Frontal cortex (tissue), 4 donors: ENCODE results near the gene DNAJA2. TPM values are rescaled to one million over a fixed set of nuclear protein-coding genes. Genes with fewer than 3 reads are reported as not detected.

Experiments used
- DNase-seq, 2 donors: peaks; one replicate each; pipeline ENCODE4 v3.0.0; 2012; ENCODE audit warnings: low spot score in 2 of 2
- FAIRE-seq: peaks from 2 replicates; lab custom pipeline; 2012; peaks lifted over from hg19 to GRCh38; lab: Jason Lieb, UNC
- total RNA-seq: library from RNA; depleted of rRNA; stranded (reverse); fragments of >200 nt; gene quantifications from one replicate; pipeline ENCODE4 v1.2.3, GENCODE V29; 2014
- donor health status: control.
- donor health status: control.
- donor health status: control.

DNAJA2 gene
- total RNA-seq, 1 donor from 2014 or later, result 128 TPM

DNA sequence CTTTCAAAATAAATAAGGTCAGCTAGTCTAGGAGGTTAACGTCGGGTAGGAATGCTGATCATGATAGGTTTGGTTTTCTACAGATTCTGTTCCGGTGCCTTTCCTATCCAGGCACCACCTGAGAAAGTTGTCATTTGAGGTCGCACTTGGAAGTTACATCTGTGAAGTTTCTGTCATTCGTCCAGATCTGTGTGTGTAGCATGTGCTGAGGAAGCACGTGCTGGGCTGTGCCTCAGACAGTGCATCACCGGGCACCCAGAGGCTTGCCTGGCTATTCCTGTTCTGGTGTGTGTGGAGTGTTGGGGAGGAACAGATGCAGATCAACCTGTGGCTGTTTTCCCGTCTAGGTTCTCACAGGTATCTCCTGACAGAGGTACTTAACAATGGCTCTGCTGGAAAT is 42.6 kb downstream of the DNAJA2 start:
- no peak for FAIRE-seq
- no peak for DNase-seq

DNA sequence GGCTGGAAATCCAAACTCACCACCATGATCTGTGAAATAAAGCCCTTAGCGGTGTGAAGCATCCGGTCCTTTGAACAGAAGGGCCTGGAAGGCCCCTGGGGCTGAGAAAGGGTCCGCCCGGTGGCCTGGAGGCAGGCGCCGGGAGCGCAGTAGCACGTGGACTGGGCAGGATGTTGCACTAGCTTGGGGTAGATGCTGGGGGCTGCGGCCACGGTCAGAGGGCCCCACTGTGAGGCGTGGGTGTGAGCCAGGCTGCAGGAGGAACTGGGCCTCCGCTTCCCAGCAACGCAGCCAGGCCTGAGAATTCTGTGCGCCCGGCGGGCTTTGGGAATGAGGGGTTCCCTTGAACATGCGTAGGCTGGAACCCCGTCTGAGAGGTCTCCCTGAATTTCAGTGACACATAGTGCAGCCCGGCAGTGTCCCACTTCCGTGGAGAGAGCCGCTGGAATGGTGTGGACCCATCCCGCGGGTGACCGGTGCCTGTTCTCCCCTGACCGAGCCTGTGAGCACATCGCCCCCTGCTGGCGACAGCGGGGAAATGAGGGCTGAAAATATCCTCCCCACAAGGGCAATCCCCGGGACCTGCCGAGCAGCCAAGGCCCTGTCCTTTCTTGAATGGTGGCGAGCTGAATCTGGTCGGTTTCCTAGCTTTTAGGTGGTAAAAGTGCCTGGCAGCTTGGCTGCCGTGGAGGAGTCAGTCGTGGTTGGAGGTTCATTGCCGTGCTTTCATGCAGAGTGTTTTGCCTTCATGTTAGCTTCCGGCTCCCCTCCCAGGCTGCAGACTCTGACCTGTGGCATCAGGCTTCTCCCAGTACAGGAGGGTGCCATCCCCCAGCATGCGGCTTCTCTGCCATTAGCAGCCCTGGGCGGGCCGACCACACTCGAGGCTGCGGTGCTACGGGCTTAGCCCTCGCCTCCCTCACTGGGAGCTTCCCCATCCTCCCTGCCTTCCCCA is 43.8 kb downstream of the DNAJA2 start:
- FAIRE-seq (no peak), DNase-seq (peak; percentile 54 to 85)

DNA sequence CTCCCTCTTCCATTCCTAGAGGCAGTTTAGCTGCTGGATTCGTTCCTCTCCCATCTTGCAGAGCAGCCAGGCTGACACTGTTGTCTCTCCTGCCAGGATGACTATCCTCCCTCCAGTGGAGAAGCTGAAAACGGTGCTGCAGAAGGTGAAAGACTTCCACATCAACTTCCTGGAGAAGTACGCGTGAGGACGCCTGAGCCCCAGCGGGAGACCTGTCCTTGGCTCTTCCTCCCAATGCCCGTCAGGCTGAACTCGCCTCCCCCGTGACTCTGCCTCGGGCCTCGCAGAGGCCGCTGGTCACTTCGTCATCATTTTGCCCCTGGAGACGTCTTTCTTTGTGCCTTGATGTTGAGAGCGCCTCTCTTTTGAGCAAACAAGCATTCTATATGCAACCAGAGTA is 44.7 kb downstream of the DNAJA2 start:
- no peak for FAIRE-seq
- no peak for DNase-seq

DNA sequence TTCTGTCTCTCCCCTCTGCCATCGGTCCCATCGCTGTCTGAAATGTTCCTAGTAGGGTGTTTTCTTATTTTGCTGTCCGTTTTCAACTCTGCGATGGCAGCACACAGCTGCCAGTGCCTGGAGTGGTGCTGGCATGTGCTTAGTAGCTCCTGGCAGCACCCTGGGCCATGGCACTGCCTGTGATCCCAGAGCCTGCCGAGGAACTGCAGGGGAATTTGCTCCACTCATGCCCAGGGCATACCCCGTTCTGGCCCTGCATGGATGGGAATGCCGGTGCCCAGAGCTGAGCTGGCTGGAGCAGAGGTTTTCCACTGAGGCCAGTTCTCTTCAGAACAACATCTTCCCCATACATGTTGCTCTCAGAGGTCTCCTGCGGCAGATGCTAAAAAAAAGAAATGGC is 46.2 kb downstream of the DNAJA2 start:
- DNase-seq (no peak), FAIRE-seq (no peak)

DNA sequence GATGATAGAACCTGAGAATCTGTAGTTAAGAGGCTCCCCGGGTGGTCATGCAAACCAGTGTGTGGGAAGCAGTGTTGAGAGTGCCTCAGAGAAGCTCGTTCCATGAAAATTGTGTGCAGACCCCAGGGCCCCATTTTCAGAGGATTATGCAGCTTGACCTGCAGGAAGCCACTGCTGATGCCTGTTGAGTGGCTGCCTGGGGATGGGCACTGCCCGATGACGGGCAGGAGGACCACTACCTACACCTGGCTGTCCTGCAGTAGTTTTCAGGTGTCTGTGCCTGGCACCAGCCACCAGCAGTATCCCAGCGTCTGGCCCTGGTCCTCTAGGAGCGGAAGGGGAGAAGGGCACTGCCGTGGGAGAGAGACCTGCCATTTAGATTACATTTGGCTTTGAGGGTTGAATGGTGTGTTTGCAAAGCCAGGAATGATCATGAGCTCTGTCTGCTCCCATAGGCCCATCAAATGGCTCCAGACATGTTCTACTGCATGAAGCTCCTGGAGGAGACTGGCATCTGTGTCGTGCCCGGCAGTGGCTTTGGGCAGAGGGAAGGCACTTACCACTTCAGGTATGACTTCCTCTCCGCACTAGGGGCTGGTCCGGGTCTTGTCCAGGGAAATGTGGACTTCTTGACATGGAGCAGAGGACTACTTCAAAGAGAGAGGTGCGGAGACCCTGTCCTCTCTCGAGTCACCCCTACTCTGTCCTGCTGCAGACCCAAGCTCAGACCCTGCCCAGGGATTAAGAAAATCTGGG is 46.8 kb downstream of the DNAJA2 start:
- FAIRE-seq (no peak), DNase-seq (no peak)

DNA sequence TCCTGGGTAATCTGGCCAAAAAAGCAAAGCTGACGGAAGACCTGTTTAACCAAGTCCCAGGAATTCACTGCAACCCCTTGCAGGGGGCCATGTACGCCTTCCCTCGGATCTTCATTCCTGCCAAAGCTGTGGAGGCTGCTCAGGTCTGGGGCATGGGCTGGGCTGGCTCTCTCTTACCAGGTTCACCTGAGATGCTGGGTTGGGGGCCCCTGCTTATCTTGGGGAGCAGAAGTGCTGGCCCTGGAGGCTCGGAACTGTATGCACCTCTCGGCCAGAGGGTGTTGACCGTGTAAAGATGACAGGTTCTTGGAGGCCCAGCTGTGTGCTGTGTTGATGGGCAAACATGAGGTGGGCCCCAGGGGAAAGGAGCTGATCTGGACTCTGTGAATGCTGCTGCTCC is 49.1 kb downstream of the DNAJA2 start:
- FAIRE-seq (no peak), DNase-seq (no peak)

DNA sequence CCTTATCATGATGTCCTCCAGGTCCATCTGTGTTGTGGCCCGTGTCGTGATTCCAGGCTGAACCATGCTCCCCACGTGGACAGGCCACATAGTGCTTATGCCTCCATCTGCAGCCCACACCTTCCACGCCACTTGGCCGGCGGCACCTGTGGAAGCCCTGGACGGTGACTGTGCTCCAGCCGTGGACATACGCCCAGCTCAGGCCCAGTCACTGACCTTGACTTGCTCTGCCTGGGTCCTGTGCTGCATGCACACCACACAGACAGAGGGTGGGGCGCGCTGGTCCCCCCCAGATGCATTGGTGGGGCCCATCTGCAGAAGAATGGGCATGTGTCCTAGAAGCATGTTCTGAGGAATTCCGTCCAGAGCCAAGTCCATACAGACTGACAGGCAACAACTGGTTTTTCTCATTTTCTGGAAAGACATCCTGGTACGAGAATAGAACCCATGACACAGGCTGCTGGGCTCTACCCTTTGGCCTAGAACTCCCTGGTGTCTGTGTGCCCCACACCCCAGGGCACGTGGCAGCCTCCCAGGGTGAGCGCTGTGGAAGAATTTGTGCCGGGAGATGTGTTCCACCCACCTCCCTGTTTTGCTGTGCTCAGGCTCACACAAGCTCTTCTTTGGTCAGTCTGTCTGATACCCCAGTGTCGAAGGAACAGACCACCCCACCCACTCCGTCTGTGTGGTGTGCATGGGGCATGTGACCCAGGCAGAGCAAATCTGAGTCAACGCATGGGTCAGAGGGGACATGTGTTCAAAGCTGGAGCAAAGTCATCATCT is 49.8 kb downstream of the DNAJA2 start:
- DNase-seq (no peak), FAIRE-seq (no peak)

DNA sequence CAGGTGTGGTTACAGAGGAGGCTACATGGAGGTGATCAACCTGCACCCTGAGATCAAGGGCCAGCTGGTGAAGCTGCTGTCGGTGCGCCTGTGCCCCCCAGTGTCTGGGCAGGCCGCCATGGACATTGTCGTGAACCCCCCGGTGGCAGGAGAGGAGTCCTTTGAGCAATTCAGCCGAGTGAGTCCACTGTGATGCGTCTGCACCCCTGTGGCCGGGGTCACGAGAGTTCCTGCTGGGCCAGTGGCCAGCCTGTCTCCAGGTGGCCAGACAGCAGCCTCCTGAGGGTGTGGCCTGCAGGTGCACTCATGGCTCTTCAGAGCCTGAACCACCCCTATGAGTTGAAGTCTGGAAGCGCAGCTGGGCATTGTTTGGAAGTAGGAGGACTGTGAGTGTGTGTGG is 51.2 kb downstream of the DNAJA2 start:
- DNase-seq (no peak), FAIRE-seq (no peak)

DNA sequence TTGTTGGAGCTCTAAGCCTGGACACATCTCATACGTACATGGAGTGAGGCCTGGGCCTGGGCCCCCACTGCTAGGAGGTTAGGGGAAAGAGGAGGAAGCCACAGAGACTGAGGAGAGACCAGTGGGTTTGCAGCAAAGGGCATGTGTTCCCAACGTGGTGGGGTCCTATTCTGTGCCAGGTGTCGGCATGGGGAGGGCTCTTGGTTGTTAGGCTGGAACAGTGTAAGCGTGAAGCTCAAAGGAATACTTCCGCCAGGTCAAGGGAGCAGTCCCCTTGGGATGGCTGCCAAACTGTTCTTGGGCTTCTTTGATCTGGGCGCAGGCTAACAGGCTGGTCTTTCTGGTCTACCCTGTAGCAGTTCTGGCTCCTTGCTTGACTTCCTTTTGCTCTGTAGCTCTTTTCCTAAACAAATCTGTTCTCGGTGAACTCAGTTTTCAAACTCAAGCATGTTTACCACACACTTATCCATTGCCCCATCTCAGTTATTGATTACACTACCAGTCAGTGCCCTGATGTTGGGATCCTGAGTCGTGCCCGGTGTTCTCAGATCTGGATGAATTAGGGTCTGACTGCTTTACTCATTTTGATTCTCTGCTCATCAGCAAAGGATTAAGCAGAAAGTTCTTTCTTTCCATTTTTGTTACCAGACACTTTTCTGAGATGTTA is 52.9 kb downstream of the DNAJA2 start:
- DNase-seq, result no peak
- no peak for FAIRE-seq

DNA sequence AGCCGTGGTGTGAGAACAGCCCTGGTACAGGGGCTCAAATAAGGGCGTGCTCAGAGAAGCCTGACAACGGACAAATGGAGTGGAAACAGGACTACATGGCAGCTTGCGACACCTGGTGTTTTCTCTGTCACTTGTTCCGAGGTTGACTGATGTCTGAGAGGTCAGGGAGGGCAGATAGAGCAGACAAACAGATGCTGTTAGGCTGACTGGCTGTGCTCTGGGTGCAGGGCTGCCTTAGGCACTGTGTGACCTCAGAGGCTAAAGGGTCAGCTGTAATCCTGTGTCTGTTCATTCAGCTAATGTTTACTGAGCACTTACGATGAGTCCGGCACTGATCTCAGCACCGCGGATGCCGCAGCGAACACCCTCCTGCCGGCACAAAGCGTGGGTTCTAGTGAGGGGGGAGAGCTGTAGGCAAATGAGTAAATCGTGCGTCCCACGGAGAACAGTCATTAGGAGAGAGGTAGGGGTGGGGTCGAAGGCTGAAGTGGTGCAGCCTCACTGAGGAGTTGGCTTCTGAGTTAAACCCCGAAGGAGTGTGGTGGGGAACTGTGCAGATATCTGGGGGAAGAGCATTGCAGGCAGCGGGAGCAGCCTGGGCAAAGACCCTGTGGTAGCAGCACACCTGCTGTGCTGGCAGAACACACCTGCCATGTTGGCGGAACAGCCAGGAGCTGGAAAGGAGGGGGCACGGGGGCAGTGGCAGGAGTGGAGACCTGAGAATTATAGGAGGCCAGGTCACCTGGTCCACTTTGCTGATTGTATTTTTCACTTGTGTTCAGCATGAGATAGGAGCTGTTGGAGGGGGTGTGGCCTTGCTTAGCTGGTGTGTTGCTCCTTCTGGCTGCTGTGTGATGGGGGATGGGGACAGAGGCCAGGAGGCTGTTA is 54.3 kb downstream of the DNAJA2 start:
- no peak for DNase-seq
- FAIRE-seq, result no peak

DNA sequence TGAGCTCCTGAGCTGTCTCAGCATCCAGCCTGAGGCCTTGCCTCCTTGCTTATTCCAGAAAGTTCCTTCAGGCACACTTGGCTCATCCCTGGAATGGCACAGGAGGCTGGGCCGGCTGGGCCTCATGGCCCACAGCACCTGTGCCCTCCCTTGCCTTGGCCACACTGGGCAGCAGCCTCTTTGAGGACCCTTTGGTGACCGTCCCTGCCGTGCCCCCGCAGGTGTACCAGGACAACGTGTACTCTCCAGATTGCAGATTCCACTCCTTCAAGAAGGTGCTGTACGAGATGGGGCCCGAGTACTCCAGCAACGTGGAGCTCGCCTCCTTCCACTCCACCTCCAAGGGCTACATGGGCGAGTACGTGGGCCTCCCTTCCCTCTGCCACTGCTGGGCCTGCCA is 55.1 kb downstream of the DNAJA2 start:
- no peak for FAIRE-seq
- DNase-seq, result no peak

DNA sequence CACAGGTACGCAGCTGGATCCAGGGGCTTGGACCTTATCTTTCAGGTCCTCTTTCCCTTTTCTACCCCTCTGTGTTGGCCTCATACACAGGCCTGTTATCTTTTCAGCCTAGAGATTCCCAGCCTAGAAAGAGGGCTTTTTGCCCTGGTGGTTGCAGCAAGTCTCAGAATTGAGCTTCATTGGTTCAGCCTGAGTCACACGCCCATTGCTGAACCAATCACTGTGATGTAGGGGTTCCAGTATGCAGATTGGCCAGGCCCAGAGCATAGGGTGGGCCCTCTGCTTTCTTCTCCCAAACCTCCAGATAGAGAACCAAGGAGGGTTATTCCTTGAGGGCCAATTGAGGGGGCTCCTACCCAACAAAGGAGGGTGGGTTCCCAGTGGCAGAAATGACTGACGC is 56.5 kb downstream of the DNAJA2 start:
- DNase-seq (no peak), FAIRE-seq (no peak)

DNA sequence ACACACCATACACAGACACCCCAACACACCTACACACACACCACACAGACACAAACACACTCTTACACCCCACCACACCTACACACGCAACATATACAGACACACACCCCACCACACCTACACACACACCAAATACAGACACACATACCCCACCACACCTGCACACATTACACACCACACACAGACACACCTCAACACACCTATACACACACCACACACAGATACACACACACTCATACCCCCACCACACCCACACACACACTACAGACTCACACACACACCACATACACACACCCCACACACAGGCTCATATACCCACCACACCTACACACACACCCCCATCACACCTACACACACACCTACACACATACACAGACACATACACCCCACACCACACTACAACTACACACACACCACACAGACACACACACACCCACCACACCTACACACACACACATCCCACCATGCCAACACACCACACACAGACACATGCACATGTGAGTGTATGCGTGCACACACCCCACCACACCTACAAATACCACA is 57.9 kb downstream of the DNAJA2 start:
- DNase-seq, result no peak
- FAIRE-seq, result no peak

DNA sequence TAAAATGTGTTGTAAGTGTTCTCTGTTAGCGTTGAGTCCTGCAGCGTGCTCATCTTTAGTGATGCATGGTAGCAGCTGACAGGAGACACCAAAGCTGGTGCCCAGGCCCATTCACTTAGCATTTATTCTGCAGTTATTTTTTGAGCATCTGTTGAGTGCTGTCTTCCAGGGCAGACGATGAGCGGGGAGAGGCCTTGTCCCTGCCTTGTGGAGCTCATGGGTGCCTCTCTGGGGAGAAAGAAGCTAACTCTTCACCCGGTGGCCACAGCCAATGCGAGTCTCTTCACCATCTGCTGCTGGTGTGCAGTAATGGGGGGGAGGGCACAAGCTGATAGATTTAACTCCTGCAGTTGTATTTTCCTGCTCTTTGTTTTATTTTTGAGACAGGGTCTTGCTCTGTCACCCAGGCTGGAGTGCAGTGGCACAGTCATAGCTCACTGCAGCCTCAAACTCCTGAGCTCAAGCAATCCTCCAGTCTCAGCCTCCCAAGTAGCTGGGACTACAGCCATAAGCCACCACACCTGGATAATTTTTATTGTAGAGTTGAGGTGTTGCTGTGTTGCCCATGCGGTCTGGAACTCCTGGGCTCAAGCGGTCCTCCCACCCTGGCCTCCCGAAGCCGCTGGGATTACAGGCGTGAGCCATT is 58.8 kb downstream of the DNAJA2 start:
- FAIRE-seq (no peak), DNase-seq (no peak)

DNA sequence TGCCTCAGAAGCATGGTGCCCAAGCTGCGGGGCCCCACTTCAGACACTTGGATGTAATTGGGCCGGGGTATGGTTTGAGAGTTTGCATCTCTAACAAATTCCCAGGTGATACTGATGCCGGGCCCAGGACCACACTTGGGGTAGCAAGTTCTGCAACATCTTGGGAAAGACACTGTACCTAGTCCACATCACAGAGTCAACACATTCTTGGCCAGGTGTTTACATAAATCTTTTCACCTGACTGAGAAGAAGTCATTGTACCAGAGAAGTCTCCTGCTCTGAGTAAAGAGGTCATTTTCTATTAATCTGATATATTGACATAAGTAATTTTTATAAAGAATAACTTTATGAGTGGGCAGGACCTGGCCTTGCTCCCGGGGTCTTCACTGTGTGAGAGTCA is 61.8 kb downstream of the DNAJA2 start:
- DNase-seq, result no peak
- no peak for FAIRE-seq

DNA sequence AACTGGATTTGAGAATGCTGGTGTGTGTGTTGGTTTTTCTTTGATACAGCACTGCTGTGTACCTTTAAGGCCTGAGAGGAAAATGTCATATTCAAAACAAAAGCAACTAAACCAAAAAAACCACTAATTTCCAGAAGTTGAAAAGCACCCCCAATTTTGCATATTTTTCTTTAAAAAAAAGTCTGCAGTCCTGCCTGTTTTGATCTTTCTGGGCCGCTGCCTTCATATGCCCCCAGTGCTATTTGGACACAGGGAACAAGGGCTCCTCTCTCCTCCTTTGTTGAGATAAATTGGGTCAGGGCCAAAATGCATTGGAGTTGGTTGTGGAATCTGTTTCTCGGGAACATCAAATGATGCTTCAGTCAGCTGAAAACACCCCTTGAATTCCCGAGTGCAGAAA is 62.4 kb downstream of the DNAJA2 start:
- FAIRE-seq (no peak), DNase-seq (peak in 1 of 2 donors; percentile 36)

DNA sequence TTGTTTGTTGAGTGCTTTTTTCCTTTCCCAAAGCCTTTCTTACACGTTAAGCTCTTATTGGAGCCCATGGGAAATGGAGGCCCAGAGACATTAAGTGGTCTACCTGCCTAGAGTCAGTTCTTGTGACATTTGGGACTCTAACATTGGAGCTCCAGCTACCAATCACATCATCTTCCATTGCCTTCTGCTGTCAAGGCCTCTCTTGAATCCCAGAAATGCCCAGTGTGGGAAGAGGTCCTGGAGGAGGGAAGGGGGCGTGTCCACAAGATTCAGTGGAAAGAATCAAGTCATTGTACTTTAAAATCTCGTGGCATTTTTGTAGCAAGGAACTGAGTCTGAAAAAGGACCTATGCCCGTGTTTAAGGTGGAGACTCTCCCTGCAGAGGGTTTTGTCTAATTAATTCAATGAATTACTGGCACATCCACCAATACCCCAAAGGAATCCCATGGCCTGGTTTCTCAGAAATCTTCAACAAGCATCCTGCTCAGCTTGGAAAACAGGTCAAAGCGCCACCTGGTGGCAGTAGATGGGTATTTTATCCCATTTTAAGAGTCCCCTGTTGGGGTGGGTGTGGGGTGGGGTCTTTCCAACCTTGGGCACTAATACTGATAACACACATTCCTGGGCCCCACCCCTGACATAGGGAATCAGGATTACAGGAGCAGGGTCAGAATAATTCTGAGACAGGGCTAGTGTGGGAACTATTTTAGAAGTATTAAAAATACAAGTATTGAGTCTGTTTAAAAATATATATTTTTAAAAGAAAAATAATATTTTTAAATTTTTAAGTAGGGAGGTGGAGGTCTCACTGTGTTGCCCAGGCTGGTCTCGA is 64.7 kb downstream of the DNAJA2 start:
- FAIRE-seq (no peak), DNase-seq (peak; percentile 44 to 64)
